SIG-M5 treated with dmso at 0.1 percent for 504 hours (cell line): ENCODE measurements around the gene KDM1B.
"Not testable (repeated sequence)": the region's sequence is repeated elsewhere in the genome, so short reads cannot be mapped to it uniquely, and the experiment has no call there.

Source experiments
- DNase-seq: peaks from one replicate; lab custom pipeline; 2025; ENCODE audit not compliant: unreplicated experiment; lab: John Stamatoyannopoulos, UW

The KDM1B gene

GRCh38 chr6:18228590-18228989, 73.4 kb downstream of the KDM1B start:
- not testable (repeated sequence) for DNase-seq

GRCh38 chr6:18231856-18232255, 76.6 kb downstream of the KDM1B start:
- DNase-seq = not testable (repeated sequence)

GRCh38 chr6:18233770-18234169, 78.5 kb downstream of the KDM1B start:
- not testable (repeated sequence) for DNase-seq

GRCh38 chr6:18234564-18234963, 79.3 kb downstream of the KDM1B start:
- DNase-seq = no peak

- no peak for DNase-seq
Measured at GRCh38 chr6:18235524-18235923, 80.3 kb downstream of the KDM1B start.

GRCh38 chr6:18237167-18237566, 81.9 kb downstream of the KDM1B start:
- no peak for DNase-seq

GRCh38 chr6:18240230-18240629, 85.0 kb downstream of the KDM1B start:
- no peak for DNase-seq

GRCh38 chr6:18241208-18242038, 86.2 kb downstream of the KDM1B start:
- no peak for DNase-seq

GRCh38 chr6:18242062-18242851, 87.0 kb downstream of the KDM1B start:
- no peak for DNase-seq

GRCh38 chr6:18243302-18243893, 88.2 kb downstream of the KDM1B start:
- DNase-seq = no peak

GRCh38 chr6:18244251-18244650, 89.0 kb downstream of the KDM1B start:
- DNase-seq = no peak

GRCh38 chr6:18245079-18245478, 89.9 kb downstream of the KDM1B start:
- DNase-seq = no peak

- DNase-seq = no peak
Measured at GRCh38 chr6:18245642-18246041, 90.4 kb downstream of the KDM1B start.

- no peak for DNase-seq
Measured at GRCh38 chr6:18246205-18246604, 91.0 kb downstream of the KDM1B start.

- no peak for DNase-seq
Measured at GRCh38 chr6:18247002-18247401, 91.8 kb downstream of the KDM1B start.

- no peak for DNase-seq
Measured at GRCh38 chr6:18248698-18249097, 93.5 kb downstream of the KDM1B start.

- no peak for DNase-seq
Measured at GRCh38 chr6:18249271-18249670, 94.0 kb downstream of the KDM1B start.

GRCh38 chr6:18253635-18254034, 98.4 kb downstream of the KDM1B start:
- no peak for DNase-seq

GRCh38 chr6:18254793-18255192, 99.6 kb downstream of the KDM1B start:
- no peak for DNase-seq

GRCh38 chr6:18259675-18260447, 104.6 kb downstream of the KDM1B start:
- no peak for DNase-seq
